ENCODE measurements around the gene STAP2.

STAP2 gene

GRCh38 chr19:4370418-4371041 lies 31.9 kb upstream of the STAP2 start:
- Histone ChIP-seq H4K8ac (ENCODE audit: low read depth, low read length) (no peak overlapping the region), H3K79me2 (ENCODE audit: control insufficient read depth, insufficient read depth, low read length, poor library complexity) (peaks cover 26% of the 10 kb centered on the region), H3K27ac (ENCODE audit: low read depth, low read length) (no peak overlapping the region), H3K4me3 (ENCODE audit: low read depth, low read length) (no peak overlapping the region), H3K4me1 (ENCODE audit: control insufficient read depth in 1 of 2, insufficient read depth in 2 of 2, low read length in 2 of 2) (peaks cover 32 to 36% of the 10 kb centered on the region in 2 experiments), H3K9ac (ENCODE audit: low read length) (no peak overlapping the region), H3K36me3 (ENCODE audit: control insufficient read depth in 1 of 2, insufficient read depth in 2 of 2, low read length in 2 of 2) (peaks cover 41 to 44% of the 10 kb centered on the region in 2 experiments), H3K4me2 (ENCODE audit: low read length) (no peak overlapping the region), H3K79me1 (ENCODE audit: low read length) (peaks cover 22% of the 10 kb centered on the region), H2BK5ac (ENCODE audit: low read depth, low read length, poor library complexity) (no peak overlapping the region), H2BK120ac (ENCODE audit: insufficient read depth, low read length, poor library complexity) (no peak overlapping the region), H3K4ac (ENCODE audit: low read depth, low read length) (peak overlapping the region; percentile 17), H2AK5ac (ENCODE audit: low read length) (no peak overlapping the region), H4K91ac (ENCODE audit: low read depth, low read length) (no peak overlapping the region), H2AFZ (ENCODE audit: insufficient read depth, low read length, poor library complexity) (no peak overlapping the region), H3K18ac (ENCODE audit: low read length) (peak overlapping the region; percentile 20), H2BK12ac (ENCODE audit: low read length) (no peak overlapping the region), H3K27me3 (ENCODE audit: insufficient read depth, low read length) (no peaks in the 10 kb centered on the region), H3K14ac (ENCODE audit: low read length) (no peak overlapping the region), H4K12ac (ENCODE audit: low read depth, low read length) (no peak overlapping the region), H3K9me3 (ENCODE audit: insufficient read depth, low read depth, low read length) (peaks cover 2% of the 10 kb centered on the region), H3K23ac (ENCODE audit: low read length) (no peak overlapping the region)
- DNase-seq, result no peak
- no CpG with 5 or more reads among the region's 15 CpGs for WGBS (ENCODE audit: extremely low coverage, insufficient coverage, insufficient read length)

- H3K23ac ChIP-seq (ENCODE audit: low read length), result no peak overlapping the region
- peak in 1 of 2 donors; percentile 26 for DNase-seq
- peak overlapping the region; percentile 17 for H3K4ac ChIP-seq (ENCODE audit: low read depth, low read length)
- peaks cover 48 to 51% of the 10 kb centered on the region in 2 experiments for H3K36me3 ChIP-seq (ENCODE audit: control insufficient read depth in 1 of 2, insufficient read depth in 2 of 2, low read length in 2 of 2)
- H4K8ac ChIP-seq (ENCODE audit: low read depth, low read length), result no peak overlapping the region
- peak overlapping the region; percentile 18 for H3K18ac ChIP-seq (ENCODE audit: low read length)
- no peak overlapping the region for H2AFZ ChIP-seq (ENCODE audit: insufficient read depth, low read length, poor library complexity)
- H3K4me1 ChIP-seq (ENCODE audit: control insufficient read depth in 1 of 2, insufficient read depth in 2 of 2, low read length in 2 of 2), result peaks cover 27 to 29% of the 10 kb centered on the region in 2 experiments
- H3K14ac ChIP-seq (ENCODE audit: low read length), result no peak overlapping the region
- H3K27me3 ChIP-seq (ENCODE audit: insufficient read depth, low read length), result no peaks in the 10 kb centered on the region
- no peak overlapping the region for H2AK5ac ChIP-seq (ENCODE audit: low read length)
- peaks cover 25% of the 10 kb centered on the region for H3K79me2 ChIP-seq (ENCODE audit: control insufficient read depth, insufficient read depth, low read length, poor library complexity)
- no CpG with 5 or more reads among the region's 21 CpGs for WGBS (ENCODE audit: extremely low coverage, insufficient coverage, insufficient read length)
- no peak overlapping the region for H4K91ac ChIP-seq (ENCODE audit: low read depth, low read length)
- H2BK12ac ChIP-seq (ENCODE audit: low read length), result no peak overlapping the region
- no peak overlapping the region for H2BK5ac ChIP-seq (ENCODE audit: low read depth, low read length, poor library complexity)
- no peak overlapping the region for H2BK120ac ChIP-seq (ENCODE audit: insufficient read depth, low read length, poor library complexity)
- H3K9me3 ChIP-seq (ENCODE audit: insufficient read depth, low read depth, low read length), result peaks cover 2% of the 10 kb centered on the region
- H3K27ac ChIP-seq (ENCODE audit: low read depth, low read length), result no peak overlapping the region
- peaks cover 19% of the 10 kb centered on the region for H3K79me1 ChIP-seq (ENCODE audit: low read length)
- H3K4me2 ChIP-seq (ENCODE audit: low read length), result no peak overlapping the region
- H3K4me3 ChIP-seq (ENCODE audit: low read depth, low read length), result no peak overlapping the region
- H4K12ac ChIP-seq (ENCODE audit: low read depth, low read length), result no peak overlapping the region
- no peak overlapping the region for H3K9ac ChIP-seq (ENCODE audit: low read length)
Measured at GRCh38 chr19:4369888-4370260, 31.2 kb upstream of the STAP2 start.

GRCh38 chr19:4369109-4369887 lies 30.7 kb upstream of the STAP2 start:
- Histone ChIP-seq H3K79me2 (ENCODE audit: control insufficient read depth, insufficient read depth, low read length, poor library complexity) (peaks cover 20% of the 10 kb centered on the region), H2BK5ac (ENCODE audit: low read depth, low read length, poor library complexity) (no peak overlapping the region), H3K4me1 (ENCODE audit: control insufficient read depth in 1 of 2, insufficient read depth in 2 of 2, low read length in 2 of 2) (peaks cover 21 to 23% of the 10 kb centered on the region in 2 experiments), H3K9me3 (ENCODE audit: insufficient read depth, low read depth, low read length) (peaks cover 2% of the 10 kb centered on the region), H3K23ac (ENCODE audit: low read length) (no peak overlapping the region), H2BK12ac (ENCODE audit: low read length) (no peak overlapping the region), H3K27ac (ENCODE audit: low read depth, low read length) (no peak overlapping the region), H3K9ac (ENCODE audit: low read length) (no peak overlapping the region), H3K36me3 (ENCODE audit: control insufficient read depth in 1 of 2, insufficient read depth in 2 of 2, low read length in 2 of 2) (peaks cover 49 to 53% of the 10 kb centered on the region in 2 experiments), H2AFZ (ENCODE audit: insufficient read depth, low read length, poor library complexity) (no peak overlapping the region), H2AK5ac (ENCODE audit: low read length) (no peak overlapping the region), H4K8ac (ENCODE audit: low read depth, low read length) (no peak overlapping the region), H3K4me2 (ENCODE audit: low read length) (no peak overlapping the region), H4K91ac (ENCODE audit: low read depth, low read length) (no peak overlapping the region), H2BK120ac (ENCODE audit: insufficient read depth, low read length, poor library complexity) (no peak overlapping the region), H3K79me1 (ENCODE audit: low read length) (peaks cover 13% of the 10 kb centered on the region), H3K14ac (ENCODE audit: low read length) (no peak overlapping the region), H3K4ac (ENCODE audit: low read depth, low read length) (peak overlapping the region; percentile 17), H3K27me3 (ENCODE audit: insufficient read depth, low read length) (no peaks in the 10 kb centered on the region), H3K18ac (ENCODE audit: low read length) (peak overlapping the region; percentile 6), H3K4me3 (ENCODE audit: low read depth, low read length) (no peak overlapping the region), H4K12ac (ENCODE audit: low read depth, low read length) (no peak overlapping the region)
- no peak for DNase-seq
- WGBS (ENCODE audit: extremely low coverage, insufficient coverage, insufficient read length), result no CpG with 5 or more reads among the region's 25 CpGs

GRCh38 chr19:4368128-4368820 lies 29.6 kb upstream of the STAP2 start:
- Histone ChIP-seq H4K91ac (ENCODE audit: low read depth, low read length) (no peak overlapping the region), H2BK12ac (ENCODE audit: low read length) (no peak overlapping the region), H3K4ac (ENCODE audit: low read depth, low read length) (no peak overlapping the region), H4K12ac (ENCODE audit: low read depth, low read length) (no peak overlapping the region), H2BK120ac (ENCODE audit: insufficient read depth, low read length, poor library complexity) (no peak overlapping the region), H3K4me3 (ENCODE audit: low read depth, low read length) (no peak overlapping the region), H3K79me2 (ENCODE audit: control insufficient read depth, insufficient read depth, low read length, poor library complexity) (peaks cover 12% of the 10 kb centered on the region), H3K14ac (ENCODE audit: low read length) (no peak overlapping the region), H3K4me1 (ENCODE audit: control insufficient read depth in 1 of 2, insufficient read depth in 2 of 2, low read length in 2 of 2) (peaks cover 11 to 13% of the 10 kb centered on the region in 2 experiments), H3K23ac (ENCODE audit: low read length) (no peak overlapping the region), H3K4me2 (ENCODE audit: low read length) (no peak overlapping the region), H3K27ac (ENCODE audit: low read depth, low read length) (no peak overlapping the region), H3K36me3 (ENCODE audit: control insufficient read depth in 1 of 2, insufficient read depth in 2 of 2, low read length in 2 of 2) (peaks cover 59 to 63% of the 10 kb centered on the region in 2 experiments), H3K9me3 (ENCODE audit: insufficient read depth, low read depth, low read length) (peaks cover 2% of the 10 kb centered on the region), H3K18ac (ENCODE audit: low read length) (no peak overlapping the region), H3K27me3 (ENCODE audit: insufficient read depth, low read length) (no peaks in the 10 kb centered on the region), H2AFZ (ENCODE audit: insufficient read depth, low read length, poor library complexity) (no peak overlapping the region), H3K79me1 (ENCODE audit: low read length) (peaks cover 3% of the 10 kb centered on the region), H3K9ac (ENCODE audit: low read length) (no peak overlapping the region), H2AK5ac (ENCODE audit: low read length) (no peak overlapping the region), H4K8ac (ENCODE audit: low read depth, low read length) (no peak overlapping the region), H2BK5ac (ENCODE audit: low read depth, low read length, poor library complexity) (no peak overlapping the region)
- WGBS (ENCODE audit: extremely low coverage, insufficient coverage, insufficient read length), result no CpG with 5 or more reads among the region's 19 CpGs
- no peak for DNase-seq
